CD4-positive, alpha-beta memory T cell (primary cell): Measurements from ENCODE around the gene MEST. TPM values are rescaled to one million over a fixed set of nuclear protein-coding genes. Genes with fewer than 3 reads are reported as not detected.
"Not testable (repeated sequence)": the region's sequence is repeated elsewhere in the genome, so short reads cannot be mapped to it uniquely, and the experiment has no call there.

Experiments
- CTCF ChIA-PET: fragments of 350-600 bp; sonication (Branson Sonifier 250); formaldehyde crosslinking; loops from one replicate; lab custom pipeline; 2021; ENCODE audit warnings: inconsistent platforms; ENCODE audit not compliant: partially characterized antibody; lab: Charles Lee
- POLR2A ChIA-PET: fragments of 350-600 bp; sonication (Branson Sonifier 250); formaldehyde crosslinking; loops from one replicate; lab custom pipeline; 2021; ENCODE audit not compliant: partially characterized antibody; lab: Charles Lee
- DNase-seq, 5 donors: peaks; one replicate each; pipeline versions ENCODE4 v3.0.0 to v3.0.0-alpha.2; 2020 to 2022; ENCODE audit warnings: mixed read lengths in 1 of 5
- H3K27ac ChIP-seq: one replicate; pipeline ENCODE4 v1.7.0; 2013; ENCODE audit warnings: low read depth, low read length
- H3K27me3 ChIP-seq: 2 replicates; pipeline ENCODE4 v1.7.0; 2013; ENCODE audit warnings: mild to moderate bottlenecking, low read length, moderate library complexity; ENCODE audit not compliant: insufficient read depth
- H3K36me3 ChIP-seq: 2 replicates; pipeline ENCODE4 v1.7.0; 2013; ENCODE audit warnings: mild to moderate bottlenecking, low read length, moderate library complexity; ENCODE audit not compliant: insufficient read depth
- H3K4me1 ChIP-seq: 2 replicates; pipeline ENCODE4 v1.7.0; 2013; ENCODE audit warnings: mild to moderate bottlenecking, low read length, moderate library complexity; ENCODE audit not compliant: insufficient read depth
- H3K4me3 ChIP-seq, 2 donors: one replicate each; pipeline ENCODE4 v1.7.0; 2013; ENCODE audit warnings: low read length in 2 of 2, mild to moderate bottlenecking in 1 of 2
- H3K9me3 ChIP-seq, 2 donors: one replicate each; pipeline ENCODE4 v1.7.0; 2013; ENCODE audit warnings: low read length in 2 of 2, control low read depth in 1 of 2; ENCODE audit not compliant: control insufficient read depth in 1 of 2
- H3K27ac Mint-ChIP-seq, 7 donors: one replicate each; pipeline ENCODE4 v1.8.0; 2020 to 2021; ENCODE audit warnings: mixed read lengths in 7 of 7, mild to moderate bottlenecking in 6 of 7, inconsistent platforms in 3 of 7, moderate library complexity in 3 of 7
- H3K27me3 Mint-ChIP-seq, 2 donors: one replicate each; pipeline ENCODE4 v1.8.0; 2020 to 2021; ENCODE audit warnings: mixed read lengths in 2 of 2
- H3K36me3 Mint-ChIP-seq, 2 donors: one replicate each; pipeline ENCODE4 v1.8.0; 2020 to 2021; ENCODE audit warnings: mixed read lengths in 2 of 2, inconsistent platforms in 1 of 2, mild to moderate bottlenecking in 1 of 2
- H3K4me1 Mint-ChIP-seq, 4 donors: one replicate each; pipeline ENCODE4 v1.8.0; 2020 to 2021; ENCODE audit warnings: mixed read lengths in 4 of 4, mild to moderate bottlenecking in 1 of 4
- H3K4me3 Mint-ChIP-seq, 8 donors: one replicate each; pipeline ENCODE4 v1.8.0; 2020 to 2021; ENCODE audit warnings: mixed read lengths in 8 of 8, mild to moderate bottlenecking in 7 of 8, moderate library complexity in 6 of 8, inconsistent platforms in 3 of 8
- H3K9me3 Mint-ChIP-seq, 8 donors: one replicate each; pipeline ENCODE4 v1.8.0; 2020 to 2021; ENCODE audit warnings: mixed read lengths in 8 of 8, mild to moderate bottlenecking in 5 of 8, inconsistent platforms in 3 of 8, moderate library complexity in 1 of 8
- intact Hi-C: fragments of 100-400 bp; cut with micrococcal nuclease; formaldehyde crosslinking; loops from one replicate; pipeline ENCODE4 v1.15.1; 2023
- polyA plus RNA-seq, 2 donors: library from polyadenylated mRNA; unstranded; fragments of 300-500 nt; fragmentation: Illumina TruSeq; gene quantifications; one replicate each; pipeline ENCODE4 v1.2.3, GENCODE V29; 2021
- total RNA-seq, 2 experiments: library from RNA; stranded (reverse); gene quantifications; one replicate each; pipeline ENCODE4 v1.2.3, GENCODE V29; 2021

The MEST gene
- total and polyA plus RNA-seq, 4 experiments from 2014 or later: 2.3 to 9.6 (median 3.1) TPM

DNA sequence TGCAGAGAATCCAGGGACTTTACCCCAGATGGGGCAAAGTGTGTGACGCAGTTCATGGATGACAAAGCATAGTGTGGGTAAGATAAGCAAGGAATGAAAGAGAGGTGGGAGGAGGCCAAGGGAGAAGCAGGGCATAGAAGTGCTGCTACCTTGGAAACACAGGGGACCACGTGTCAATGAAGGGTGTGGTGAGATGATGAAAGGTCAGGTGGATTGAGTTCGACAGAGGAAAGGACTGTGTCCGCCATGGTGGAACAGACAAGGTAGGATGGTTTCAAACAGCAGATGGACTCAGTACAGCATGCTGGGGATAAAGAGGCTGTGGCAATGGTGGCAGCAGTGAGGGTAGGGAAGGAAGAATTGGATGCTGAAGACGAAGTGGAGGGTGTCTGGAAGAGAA lies 32.7 kb downstream of the MEST start:
- no peaks in the 10 kb centered on the region for H3K36me3 ChIP-seq
- DNase-seq: no peak
- Mint-ChIP-seq H3K27me3 (no peaks in the 10 kb centered on the region), H3K9me3 (no peaks in the 10 kb centered on the region), H3K4me1 (no peaks in the 10 kb centered on the region), H3K4me3 (no peak overlapping the region), H3K27ac (no peak overlapping the region), H3K36me3 (peaks cover 5 to 9% of the 10 kb centered on the region in 2 donors)
- H3K27me3 ChIP-seq: no peaks in the 10 kb centered on the region
- intact Hi-C loops: no loop called here
- no peaks in the 10 kb centered on the region for H3K9me3 ChIP-seq
- CTCF ChIA-PET: no interaction called here
- POLR2A ChIA-PET: no interaction called here
- no peak overlapping the region for H3K27ac ChIP-seq
- no peak overlapping the region for H3K4me3 ChIP-seq
- H3K4me1 ChIP-seq: no peaks in the 10 kb centered on the region

DNA sequence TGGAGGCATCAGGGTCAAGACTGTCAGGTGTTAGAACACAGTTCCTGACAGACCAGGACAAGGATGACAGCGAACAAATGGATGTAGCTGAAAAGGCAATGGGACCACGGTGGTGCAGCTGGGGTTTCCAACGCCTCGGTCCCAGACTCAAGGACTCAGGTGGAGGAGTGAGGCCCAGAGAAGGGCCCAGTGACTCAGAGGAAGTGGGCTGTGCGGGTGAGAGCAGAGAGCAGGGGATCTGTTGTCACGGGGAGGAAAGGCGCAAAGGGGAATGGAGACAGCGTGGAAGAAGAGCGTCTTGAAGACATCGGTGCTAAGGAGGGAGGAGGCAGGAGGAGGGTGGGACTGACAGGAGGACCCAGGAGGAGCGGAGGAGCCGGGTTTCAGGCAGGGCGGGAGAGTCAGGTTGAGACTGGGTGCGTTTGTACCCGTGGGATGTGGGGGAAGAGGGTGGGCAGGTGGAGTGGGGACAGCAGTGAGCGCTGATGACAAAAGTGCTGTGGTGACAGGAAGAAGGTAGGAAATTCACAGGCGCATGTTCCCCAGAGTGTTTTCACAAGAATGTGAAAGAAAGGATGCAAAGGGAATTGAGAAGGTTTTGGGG lies 36.0 kb downstream of the MEST start:
- H3K4me3 ChIP-seq, CTCF ChIA-PET, H3K4me1 ChIP-seq, H3K27me3 ChIP-seq, DNase-seq, intact Hi-C loops, H3K4me1 Mint-ChIP-seq, POLR2A ChIA-PET, H3K36me3 ChIP-seq, H3K27me3 Mint-ChIP-seq, H3K9me3 Mint-ChIP-seq, H3K27ac ChIP-seq, H3K27ac Mint-ChIP-seq, H3K9me3 ChIP-seq, H3K4me3 Mint-ChIP-seq: not testable (repeated sequence)
- peaks cover 14 to 19% of the 10 kb centered on the region in 2 donors for H3K36me3 Mint-ChIP-seq

- no peaks in the 10 kb centered on the region for H3K9me3 Mint-ChIP-seq
- intact Hi-C loops: no loop called here
- H3K36me3 ChIP-seq: no peaks in the 10 kb centered on the region
- peaks cover 14 to 19% of the 10 kb centered on the region in 2 donors for H3K36me3 Mint-ChIP-seq
- H3K27ac ChIP-seq: no peak overlapping the region
- H3K4me3 Mint-ChIP-seq: peak overlapping the region in 1 of 8 donors; percentile 27
- POLR2A ChIA-PET: no interaction called here
- H3K27me3 ChIP-seq: no peaks in the 10 kb centered on the region
- no peaks in the 10 kb centered on the region for H3K4me1 ChIP-seq
- no peak overlapping the region for H3K4me3 ChIP-seq
- peak in 1 of 5 donors; percentile 19 for DNase-seq
- H3K9me3 ChIP-seq: no peaks in the 10 kb centered on the region
- no peaks in the 10 kb centered on the region for H3K4me1 Mint-ChIP-seq
- no peaks in the 10 kb centered on the region for H3K27me3 Mint-ChIP-seq
- CTCF ChIA-PET: no interaction called here
- peak overlapping the region in 2 of 7 donors; percentile 3 to 37 for H3K27ac Mint-ChIP-seq
Observed at GRCh38 chr7:130529417-130529816, 37.5 kb downstream of the MEST start.

DNA sequence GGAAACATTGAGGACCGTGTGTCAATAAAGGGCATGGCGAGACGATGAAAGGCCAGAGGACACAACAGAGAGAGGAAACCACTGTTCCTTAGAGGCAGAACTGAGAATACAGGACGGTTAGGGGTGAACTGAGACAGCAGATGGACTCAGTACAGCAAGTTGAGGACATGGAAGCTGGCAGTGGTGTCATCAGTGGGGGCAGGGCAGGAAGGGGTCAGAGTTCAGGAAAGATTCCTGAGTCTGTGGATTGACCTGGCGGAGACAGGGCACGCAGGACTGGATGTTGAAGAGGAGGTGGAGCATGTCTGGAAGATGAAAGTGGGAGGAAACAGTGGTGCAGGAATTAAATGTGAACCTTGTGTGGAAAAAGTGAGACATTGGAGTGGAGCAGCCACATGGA lies 46.0 kb downstream of the MEST start:
- H3K4me3 Mint-ChIP-seq, H3K9me3 ChIP-seq, H3K27me3 Mint-ChIP-seq, H3K9me3 Mint-ChIP-seq, H3K36me3 Mint-ChIP-seq, H3K27me3 ChIP-seq, H3K36me3 ChIP-seq, intact Hi-C loops, H3K4me3 ChIP-seq, H3K27ac ChIP-seq, POLR2A ChIA-PET, H3K4me1 Mint-ChIP-seq, H3K27ac Mint-ChIP-seq, H3K4me1 ChIP-seq, DNase-seq, CTCF ChIA-PET: not testable (repeated sequence)

- POLR2A ChIA-PET, DNase-seq, H3K36me3 ChIP-seq, H3K9me3 Mint-ChIP-seq, H3K27ac ChIP-seq, CTCF ChIA-PET, H3K4me1 Mint-ChIP-seq, H3K4me1 ChIP-seq, intact Hi-C loops, H3K9me3 ChIP-seq, H3K4me3 ChIP-seq, H3K27me3 ChIP-seq, H3K4me3 Mint-ChIP-seq, H3K27me3 Mint-ChIP-seq: not testable (repeated sequence)
- Mint-ChIP-seq H3K36me3 (peaks cover 8 to 12% of the 10 kb centered on the region in 2 donors), H3K27ac (peak overlapping the region in 2 of 7 donors; percentile 19 to 64)
Observed at GRCh38 chr7:130541287-130541686, 49.4 kb downstream of the MEST start.

DNA sequence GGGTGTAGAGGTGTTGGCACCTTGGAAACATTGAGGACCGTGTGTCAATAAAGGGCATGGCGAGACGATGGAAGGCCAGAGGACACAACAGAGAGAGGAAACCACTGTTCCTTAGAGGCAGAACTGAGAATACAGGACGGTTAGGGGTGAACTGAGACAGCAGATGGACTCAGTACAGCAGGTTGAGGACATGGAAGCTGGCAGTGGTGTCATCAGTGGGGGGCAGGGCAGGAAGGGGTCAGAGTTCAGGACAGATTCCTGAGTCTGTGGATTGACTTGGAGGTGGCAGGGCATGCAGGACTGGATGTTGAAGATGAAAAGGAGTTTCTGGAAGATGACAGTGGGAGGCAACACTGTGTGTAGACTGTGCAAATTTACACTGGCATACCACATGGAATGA lies 50.4 kb downstream of the MEST start:
- H3K9me3 Mint-ChIP-seq, H3K27ac ChIP-seq, H3K27me3 Mint-ChIP-seq, H3K4me1 Mint-ChIP-seq, CTCF ChIA-PET, H3K4me1 ChIP-seq, H3K9me3 ChIP-seq, intact Hi-C loops, DNase-seq, H3K36me3 ChIP-seq, H3K27me3 ChIP-seq, H3K4me3 Mint-ChIP-seq, H3K27ac Mint-ChIP-seq, POLR2A ChIA-PET, H3K4me3 ChIP-seq: not testable (repeated sequence)
- H3K36me3 Mint-ChIP-seq: peaks cover 9 to 18% of the 10 kb centered on the region in 2 donors

DNA sequence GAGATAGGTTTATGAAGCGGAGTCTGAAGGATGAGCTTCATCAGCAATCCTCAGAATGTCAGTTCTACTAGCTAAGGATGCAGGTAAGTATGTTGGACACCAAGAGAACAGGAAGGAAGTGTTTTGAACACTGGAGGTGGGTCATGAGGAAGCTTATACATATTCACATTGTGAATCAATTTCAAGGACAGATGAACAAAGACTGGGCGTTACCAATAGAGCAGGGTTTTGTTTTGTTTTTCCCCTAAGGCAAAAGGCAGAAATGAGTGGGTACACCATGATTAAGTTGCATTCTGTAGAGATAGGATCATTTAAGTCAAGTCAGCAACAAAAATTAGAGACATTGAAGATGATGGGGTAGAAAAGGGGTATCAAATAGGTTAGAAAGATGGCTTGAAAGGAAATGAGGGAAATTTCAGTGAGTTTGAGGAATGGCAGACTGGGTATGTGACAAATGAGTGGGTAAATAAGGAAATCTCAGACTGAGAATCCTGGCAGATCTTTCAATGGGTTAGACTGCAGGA lies 51.7 kb downstream of the MEST start:
- no peak overlapping the region for H3K27ac Mint-ChIP-seq
- Histone ChIP-seq H3K27ac (no peak overlapping the region), H3K4me3 (no peak overlapping the region), H3K9me3 (peaks cover 0 to 2% of the 10 kb centered on the region in 2 donors), H3K4me1 (no peaks in the 10 kb centered on the region), H3K27me3 (no peaks in the 10 kb centered on the region), H3K36me3 (no peaks in the 10 kb centered on the region)
- no peaks in the 10 kb centered on the region for H3K9me3 Mint-ChIP-seq
- intact Hi-C loops: no loop called here
- CTCF ChIA-PET: no interaction called here
- POLR2A ChIA-PET: no interaction called here
- no peaks in the 10 kb centered on the region for H3K4me1 Mint-ChIP-seq
- no peaks in the 10 kb centered on the region for H3K27me3 Mint-ChIP-seq
- no peak overlapping the region for H3K4me3 Mint-ChIP-seq
- H3K36me3 Mint-ChIP-seq: peaks cover 13 to 22% of the 10 kb centered on the region in 2 donors
- DNase-seq: no peak
